ENCODE results near the gene RASSF5. TPM values are rescaled to one million over a fixed set of nuclear protein-coding genes. Genes with fewer than 3 reads are reported as not detected.
A peak's percentile ranks its signal among the peaks of the same experiment; 100 is the strongest.

Gene RASSF5
- polyA plus RNA-seq, 4 donors, result 1.6 to 7.3 (median 4.4) TPM

DNA sequence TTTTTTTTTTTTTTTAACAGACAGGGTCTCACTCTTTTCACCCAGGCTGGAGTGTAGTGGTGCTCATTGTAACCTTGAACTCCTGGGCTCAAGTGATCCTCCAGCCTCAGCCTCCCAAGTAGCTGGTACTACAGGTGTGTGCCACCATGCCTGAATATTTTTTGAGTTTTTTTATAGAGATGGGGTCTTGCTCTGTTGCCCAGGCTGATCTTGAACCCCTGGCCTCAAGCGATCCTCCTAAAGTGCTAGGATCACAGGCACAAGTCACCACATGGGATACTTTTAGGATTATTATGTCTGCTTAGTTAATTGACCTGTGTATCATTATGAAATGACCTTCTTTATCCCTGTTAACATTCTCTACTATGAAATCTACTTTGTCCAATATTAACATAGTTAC, 38.0 kb downstream of the RASSF5 start:
- Histone ChIP-seq H3K36me3 (ENCODE audit: control insufficient read depth in 3 of 3, insufficient read depth in 2 of 3, low read depth in 1 of 3, low read length in 3 of 3) (no peaks in the 10 kb centered on the region), H3K27ac (ENCODE audit: low read depth in 1 of 3, low read length in 2 of 3) (no peak overlapping the region), H3K9me3 (ENCODE audit: control insufficient read depth in 2 of 2, insufficient read depth in 1 of 2, low read depth in 1 of 2, low read length in 1 of 2) (no peaks in the 10 kb centered on the region), H3K4me3 (ENCODE audit: low read depth in 1 of 3, low read length in 3 of 3) (no peak overlapping the region), H3K4me1 (ENCODE audit: control insufficient read depth in 3 of 3, insufficient read depth in 2 of 3, low read depth in 1 of 3, low read length in 2 of 3) (no peaks in the 10 kb centered on the region), H3K27me3 (ENCODE audit: control insufficient read depth in 3 of 3, insufficient read depth in 3 of 3, low read length in 3 of 3) (no peaks in the 10 kb centered on the region)
- no peak for DNase-seq
- no peak for FAIRE-seq
- WGBS, 3 donors, result 98 to 100% (median 100%) methylated on average over 1 of the region's 1 CpG

DNA sequence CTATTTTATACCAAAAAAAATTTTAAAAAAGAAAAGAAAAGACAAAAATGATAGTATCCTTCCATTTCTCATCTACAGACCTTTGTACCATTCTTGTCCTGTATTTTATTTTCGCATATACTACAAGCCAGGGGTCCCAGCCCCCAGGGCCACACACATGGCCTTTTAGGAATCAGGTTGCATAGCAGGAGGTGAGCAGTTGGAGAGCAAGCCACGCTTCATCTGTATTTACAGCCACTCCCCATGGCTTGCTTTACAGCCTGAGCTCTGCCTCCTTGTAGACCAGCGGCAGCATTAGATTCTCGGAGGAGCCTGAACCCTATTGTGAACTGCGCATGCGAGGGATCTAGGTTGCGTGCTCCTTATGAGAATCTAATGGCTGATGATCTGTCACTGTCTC, 39.8 kb downstream of the RASSF5 start:
- Histone ChIP-seq H3K4me1 (ENCODE audit: control insufficient read depth in 3 of 3, insufficient read depth in 2 of 3, low read depth in 1 of 3, low read length in 2 of 3) (no peaks in the 10 kb centered on the region), H3K27ac (ENCODE audit: low read depth in 1 of 3, low read length in 2 of 3) (no peak overlapping the region), H3K4me3 (ENCODE audit: low read depth in 1 of 3, low read length in 3 of 3) (no peak overlapping the region), H3K27me3 (ENCODE audit: control insufficient read depth in 3 of 3, insufficient read depth in 3 of 3, low read length in 3 of 3) (no peaks in the 10 kb centered on the region), H3K9me3 (ENCODE audit: control insufficient read depth in 2 of 2, insufficient read depth in 1 of 2, low read depth in 1 of 2, low read length in 1 of 2) (no peaks in the 10 kb centered on the region), H3K36me3 (ENCODE audit: control insufficient read depth in 3 of 3, insufficient read depth in 2 of 3, low read depth in 1 of 3, low read length in 3 of 3) (no peaks in the 10 kb centered on the region)
- 88 to 94% (median 88%) methylated on average over 7 of the region's 7 CpGs for WGBS, 3 donors
- no peak for DNase-seq
- no peak for FAIRE-seq

DNA sequence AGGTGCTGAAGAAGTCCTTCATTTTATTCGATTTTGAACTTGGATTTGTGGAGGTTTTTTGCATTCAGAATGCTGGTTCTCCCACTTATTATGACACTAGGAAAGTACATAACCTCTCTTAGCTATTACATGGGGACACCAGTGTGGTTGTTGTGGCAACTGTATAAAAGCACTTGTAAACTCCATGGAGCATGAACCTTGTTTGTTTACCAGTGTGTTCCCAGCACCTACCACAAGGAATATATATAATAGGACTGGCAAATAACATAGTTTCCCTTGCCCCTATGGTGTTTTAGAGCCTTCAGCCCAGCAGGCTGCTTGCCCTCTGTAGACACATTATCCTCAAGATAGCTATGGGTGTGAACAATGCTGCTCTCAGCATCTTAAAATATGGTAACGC, 43.1 kb downstream of the RASSF5 start:
- Histone ChIP-seq H3K36me3 (ENCODE audit: control insufficient read depth in 3 of 3, insufficient read depth in 2 of 3, low read depth in 1 of 3, low read length in 3 of 3) (no peaks in the 10 kb centered on the region), H3K4me3 (ENCODE audit: low read depth in 1 of 3, low read length in 3 of 3) (no peak overlapping the region), H3K27ac (ENCODE audit: low read depth in 1 of 3, low read length in 2 of 3) (no peak overlapping the region), H3K27me3 (ENCODE audit: control insufficient read depth in 3 of 3, insufficient read depth in 3 of 3, low read length in 3 of 3) (peaks cover 0 to 5% (median 0%) of the 10 kb centered on the region in 3 donors), H3K4me1 (ENCODE audit: control insufficient read depth in 3 of 3, insufficient read depth in 2 of 3, low read depth in 1 of 3, low read length in 2 of 3) (no peaks in the 10 kb centered on the region), H3K9me3 (ENCODE audit: control insufficient read depth in 2 of 2, insufficient read depth in 1 of 2, low read depth in 1 of 2, low read length in 1 of 2) (no peaks in the 10 kb centered on the region)
- FAIRE-seq (no peak), DNase-seq (no peak)
- 66 to 82% (median 77%) methylated on average over 2 of the region's 2 CpGs for WGBS, 3 donors

DNA sequence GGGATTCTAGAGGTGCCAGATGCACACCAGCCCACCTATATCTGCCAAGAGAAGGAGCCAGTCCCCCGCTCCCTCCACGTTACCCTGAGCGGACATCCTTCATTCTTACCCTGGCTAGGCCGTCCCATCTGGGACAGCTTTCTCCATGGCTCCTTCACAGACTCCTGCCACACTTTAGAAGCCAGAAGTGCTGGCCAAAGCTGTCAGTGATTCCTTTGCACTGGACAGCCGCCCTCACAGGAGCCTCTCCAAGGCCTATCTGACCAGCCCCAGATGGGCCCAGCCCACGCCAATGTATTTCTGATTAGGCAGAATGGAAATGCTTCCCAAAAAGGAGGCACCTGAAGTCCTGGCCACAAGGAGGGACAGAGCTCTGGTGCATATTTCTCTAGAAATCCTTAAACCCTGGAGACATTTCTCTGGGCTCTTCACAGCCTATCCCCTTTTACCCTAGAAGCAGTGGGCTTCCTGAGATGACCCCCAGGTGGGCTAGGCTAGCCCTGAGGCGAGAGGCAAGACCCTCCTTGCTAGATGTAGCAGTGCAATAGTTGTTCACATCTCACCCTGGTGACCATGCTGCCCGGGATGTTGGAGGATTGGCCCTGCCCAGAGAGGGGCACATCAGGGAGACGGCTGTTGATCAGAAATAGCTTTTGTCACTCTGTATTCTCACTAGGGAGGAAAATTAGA, 44.1 kb downstream of the RASSF5 start:
- DNase-seq (no peak), FAIRE-seq (no peak)
- Histone ChIP-seq H3K9me3 (ENCODE audit: control insufficient read depth in 2 of 2, insufficient read depth in 1 of 2, low read depth in 1 of 2, low read length in 1 of 2) (no peaks in the 10 kb centered on the region), H3K27ac (ENCODE audit: low read depth in 1 of 3, low read length in 2 of 3) (peak overlapping the region in 2 of 3 donors; percentile 5 to 12), H3K36me3 (ENCODE audit: control insufficient read depth in 3 of 3, insufficient read depth in 2 of 3, low read depth in 1 of 3, low read length in 3 of 3) (no peaks in the 10 kb centered on the region), H3K27me3 (ENCODE audit: control insufficient read depth in 3 of 3, insufficient read depth in 3 of 3, low read length in 3 of 3) (peaks cover 0 to 14% (median 0%) of the 10 kb centered on the region in 3 donors), H3K4me3 (ENCODE audit: low read depth in 1 of 3, low read length in 3 of 3) (no peak overlapping the region), H3K4me1 (ENCODE audit: control insufficient read depth in 3 of 3, insufficient read depth in 2 of 3, low read depth in 1 of 3, low read length in 2 of 3) (no peaks in the 10 kb centered on the region)
- WGBS, 3 donors, result 89 to 94% (median 89%) methylated on average over 9 of the region's 9 CpGs

DNA sequence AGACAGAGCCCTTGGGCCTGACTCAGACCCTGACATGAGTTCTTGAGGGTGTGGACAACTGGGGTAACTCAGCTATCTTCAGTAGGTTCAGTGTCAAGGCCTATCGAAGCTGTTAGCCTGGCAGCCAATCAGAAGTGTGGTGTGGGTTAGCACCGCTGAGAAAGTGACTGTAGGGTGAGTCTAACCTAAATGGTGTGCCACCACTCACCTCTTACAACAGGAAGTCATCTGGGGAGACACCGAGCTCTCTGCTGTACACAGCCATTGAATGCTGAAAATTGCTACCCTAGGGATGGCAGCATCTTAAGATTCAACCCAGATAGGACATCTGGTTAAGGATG, 44.6 kb downstream of the RASSF5 start:
- peak in 1 of 2 donors; percentile 63 for DNase-seq
- H3K36me3 ChIP-seq (ENCODE audit: control insufficient read depth in 3 of 3, insufficient read depth in 2 of 3, low read depth in 1 of 3, low read length in 3 of 3), result no peaks in the 10 kb centered on the region
- peak overlapping the region in 2 of 3 donors; percentile 5 to 12 for H3K27ac ChIP-seq (ENCODE audit: low read depth in 1 of 3, low read length in 2 of 3)
- no peaks in the 10 kb centered on the region for H3K9me3 ChIP-seq (ENCODE audit: control insufficient read depth in 2 of 2, insufficient read depth in 1 of 2, low read depth in 1 of 2, low read length in 1 of 2)
- no peak overlapping the region for H3K4me3 ChIP-seq (ENCODE audit: low read depth in 1 of 3, low read length in 3 of 3)
- H3K27me3 ChIP-seq (ENCODE audit: control insufficient read depth in 3 of 3, insufficient read depth in 3 of 3, low read length in 3 of 3), result peaks cover 0 to 19% (median 0%) of the 10 kb centered on the region in 3 donors
- WGBS, 3 donors, result 71 to 77% (median 74%) methylated on average over 3 of the region's 3 CpGs
- no peaks in the 10 kb centered on the region for H3K4me1 ChIP-seq (ENCODE audit: control insufficient read depth in 3 of 3, insufficient read depth in 2 of 3, low read depth in 1 of 3, low read length in 2 of 3)
- no peak for FAIRE-seq

DNA sequence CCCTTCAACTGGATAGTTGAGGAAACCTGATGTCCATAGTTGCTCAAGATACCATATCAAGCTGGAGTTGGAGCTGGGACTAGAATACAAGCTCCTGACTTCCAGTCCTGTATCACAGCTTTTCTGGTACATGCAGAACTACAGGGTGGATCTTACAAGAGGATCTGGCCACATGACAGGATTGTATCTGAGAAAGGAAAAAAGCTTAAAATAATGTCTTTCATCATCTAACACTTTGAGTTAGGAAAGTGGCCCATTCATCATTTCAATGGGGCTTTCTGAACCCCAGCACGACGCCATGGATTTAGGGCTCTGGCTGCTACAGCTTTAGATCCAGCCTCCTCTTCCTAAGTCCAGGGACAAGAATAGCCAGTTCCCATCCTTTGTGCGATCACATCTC, 46.9 kb downstream of the RASSF5 start:
- DNase-seq (no peak), FAIRE-seq (no peak)
- H3K36me3 ChIP-seq (ENCODE audit: control insufficient read depth in 3 of 3, insufficient read depth in 2 of 3, low read depth in 1 of 3, low read length in 3 of 3), result no peaks in the 10 kb centered on the region
- H3K4me3 ChIP-seq (ENCODE audit: low read depth in 1 of 3, low read length in 3 of 3), result no peak overlapping the region
- peaks cover 0 to 9% (median 0%) of the 10 kb centered on the region in 3 donors for H3K4me1 ChIP-seq (ENCODE audit: control insufficient read depth in 3 of 3, insufficient read depth in 2 of 3, low read depth in 1 of 3, low read length in 2 of 3)
- H3K9me3 ChIP-seq (ENCODE audit: control insufficient read depth in 2 of 2, insufficient read depth in 1 of 2, low read depth in 1 of 2, low read length in 1 of 2), result no peaks in the 10 kb centered on the region
- peaks cover 0 to 27% (median 0%) of the 10 kb centered on the region in 3 donors for H3K27me3 ChIP-seq (ENCODE audit: control insufficient read depth in 3 of 3, insufficient read depth in 3 of 3, low read length in 3 of 3)
- WGBS, 3 donors, result 83 to 94% (median 89%) methylated on average over 3 of the region's 3 CpGs
- H3K27ac ChIP-seq (ENCODE audit: low read depth in 1 of 3, low read length in 2 of 3), result no peak overlapping the region

DNA sequence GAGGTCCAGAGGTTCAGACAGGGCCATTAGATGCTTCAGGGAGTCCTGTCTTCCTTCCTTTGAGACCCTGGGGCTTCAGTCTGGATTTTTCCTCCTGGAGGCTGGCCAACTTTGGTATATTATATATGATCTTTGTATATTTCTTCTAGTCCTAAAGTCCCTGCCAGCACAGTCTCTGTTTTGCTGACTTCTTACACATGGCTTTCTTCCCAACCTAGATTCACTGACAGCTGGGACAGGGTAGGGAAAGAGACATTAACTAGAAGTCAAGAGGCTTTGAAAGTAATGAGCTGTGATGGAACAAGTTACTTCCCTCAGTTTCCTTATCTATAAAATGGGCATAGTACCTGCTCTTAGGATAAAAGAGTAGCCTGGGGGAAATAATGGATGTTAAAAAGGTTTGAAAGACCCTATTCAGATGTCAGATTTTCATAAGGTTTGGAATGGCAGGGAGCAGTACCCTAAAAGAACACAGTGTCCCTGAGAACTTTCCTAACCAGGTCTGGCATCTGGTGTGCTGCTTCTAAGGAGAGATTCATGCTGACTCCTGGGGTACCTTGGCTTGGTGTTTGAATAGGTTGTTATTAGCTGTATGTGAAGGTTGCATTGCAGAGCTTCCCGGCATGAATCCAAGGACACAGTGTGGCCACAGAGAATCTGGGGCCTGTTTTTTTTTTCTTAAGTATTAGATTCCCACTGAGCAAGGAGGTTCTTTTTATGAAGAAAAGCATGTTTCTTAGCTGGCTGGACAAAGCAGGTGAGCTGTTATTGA, 47.6 kb downstream of the RASSF5 start:
- Histone ChIP-seq H3K4me3 (ENCODE audit: low read depth in 1 of 3, low read length in 3 of 3) (no peak overlapping the region), H3K36me3 (ENCODE audit: control insufficient read depth in 3 of 3, insufficient read depth in 2 of 3, low read depth in 1 of 3, low read length in 3 of 3) (no peaks in the 10 kb centered on the region), H3K9me3 (ENCODE audit: control insufficient read depth in 2 of 2, insufficient read depth in 1 of 2, low read depth in 1 of 2, low read length in 1 of 2) (no peaks in the 10 kb centered on the region), H3K27ac (ENCODE audit: low read depth in 1 of 3, low read length in 2 of 3) (no peak overlapping the region), H3K4me1 (ENCODE audit: control insufficient read depth in 3 of 3, insufficient read depth in 2 of 3, low read depth in 1 of 3, low read length in 2 of 3) (peaks cover 0 to 16% (median 0%) of the 10 kb centered on the region in 3 donors), H3K27me3 (ENCODE audit: control insufficient read depth in 3 of 3, insufficient read depth in 3 of 3, low read length in 3 of 3) (peaks cover 0 to 27% (median 0%) of the 10 kb centered on the region in 3 donors)
- no peak for DNase-seq
- WGBS, 3 donors, result 73 to 86% (median 81%) methylated on average over 1 of the region's 1 CpG
- no peak for FAIRE-seq

DNA sequence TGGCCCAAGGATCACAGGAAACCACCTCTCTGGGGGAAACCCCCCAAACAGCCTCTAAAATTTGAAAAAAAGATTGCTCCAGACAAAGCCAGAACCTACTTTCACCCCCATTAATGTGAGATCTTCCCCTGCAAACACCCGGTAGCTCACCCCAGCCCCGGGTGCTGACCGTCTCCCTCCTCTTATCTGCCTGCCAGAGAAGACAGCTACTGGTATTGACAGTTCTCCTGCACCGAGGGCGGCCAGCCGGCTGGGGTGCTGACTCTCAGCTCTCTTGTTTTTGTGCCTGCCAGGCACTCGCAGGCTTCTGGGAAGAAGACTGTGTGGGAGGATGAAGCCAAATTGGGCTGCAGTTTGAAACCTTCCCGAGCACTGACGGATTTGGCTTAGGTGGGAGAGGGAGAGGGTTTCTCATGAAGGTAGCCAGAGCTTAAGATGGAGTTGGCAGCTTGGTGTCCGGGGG, 48.2 kb downstream of the RASSF5 start:
- FAIRE-seq (no peak), DNase-seq (no peak)
- Histone ChIP-seq H3K4me1 (ENCODE audit: control insufficient read depth in 3 of 3, insufficient read depth in 2 of 3, low read depth in 1 of 3, low read length in 2 of 3) (peaks cover 0 to 20% (median 6%) of the 10 kb centered on the region in 3 donors), H3K4me3 (ENCODE audit: low read depth in 1 of 3, low read length in 3 of 3) (no peak overlapping the region), H3K9me3 (ENCODE audit: control insufficient read depth in 2 of 2, insufficient read depth in 1 of 2, low read depth in 1 of 2, low read length in 1 of 2) (no peaks in the 10 kb centered on the region), H3K27ac (ENCODE audit: low read depth in 1 of 3, low read length in 2 of 3) (peak overlapping the region in 1 of 3 donors; percentile 62), H3K27me3 (ENCODE audit: control insufficient read depth in 3 of 3, insufficient read depth in 3 of 3, low read length in 3 of 3) (peaks cover 0 to 27% (median 0%) of the 10 kb centered on the region in 3 donors), H3K36me3 (ENCODE audit: control insufficient read depth in 3 of 3, insufficient read depth in 2 of 3, low read depth in 1 of 3, low read length in 3 of 3) (no peaks in the 10 kb centered on the region)
- 60 to 77% (median 71%) methylated on average over 10 of the region's 10 CpGs for WGBS, 3 donors
